ENCODE results near the gene PRELID1. TPM values are rescaled to one million over a fixed set of nuclear protein-coding genes. Genes with fewer than 3 reads are reported as not detected.
A peak's percentile ranks its signal among the peaks of the same experiment; 100 is the strongest.

The PRELID1 gene
- total and polyA plus RNA-seq, 5 donors from 2014 or later = 60.6 to 210 (median 191) TPM

DNA sequence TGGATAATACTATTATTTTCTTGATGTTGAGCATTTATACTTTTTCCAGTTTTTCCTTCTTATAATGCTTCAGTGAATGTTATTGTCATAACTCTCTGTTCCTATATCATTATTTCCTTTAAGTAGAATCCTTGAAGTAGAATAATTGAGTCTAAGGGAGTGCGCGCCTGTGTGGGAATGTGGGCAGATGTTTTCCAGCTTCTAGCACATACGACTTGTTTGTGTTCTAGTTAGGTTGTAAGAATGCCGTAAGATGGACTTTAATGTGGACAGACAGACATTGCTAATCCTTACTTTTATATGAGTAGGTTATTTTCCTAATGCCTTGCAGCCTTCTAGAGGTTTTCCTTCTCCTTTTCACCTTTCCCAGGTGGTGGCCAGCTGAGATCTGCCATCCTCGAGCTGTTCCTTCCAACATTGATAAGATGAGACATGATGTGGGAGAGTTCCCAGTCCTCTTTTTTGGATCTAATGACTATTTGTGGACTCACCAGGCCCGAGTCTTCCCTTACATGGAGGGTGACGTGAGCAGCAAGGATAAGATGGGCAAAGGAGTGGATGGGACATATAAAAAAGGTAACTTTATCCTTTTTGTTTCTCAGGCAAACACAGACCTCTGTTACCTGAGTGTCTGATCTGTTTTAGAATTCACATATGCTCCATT is 34.2 kb upstream of the PRELID1 start:
- ATAC-seq (ENCODE audit: low read depth in 2 of 2) (no peak), DNase-seq (no peak)
- H3K9me3 Mint-ChIP-seq = no peaks in the 10 kb centered on the region
- Histone ChIP-seq H3K4me1 (ENCODE audit: control insufficient read depth, insufficient read depth, low read length, poor library complexity, severe bottlenecking) (no peaks in the 10 kb centered on the region), H3K36me3 (ENCODE audit: control insufficient read depth, insufficient read depth, low read length) (peaks cover 78% of the 10 kb centered on the region), H3K27me3 (ENCODE audit: control insufficient read depth, insufficient read depth, low read length) (no peaks in the 10 kb centered on the region), H3K4me3 (ENCODE audit: low read depth, low read length) (no peak overlapping the region), H3K27ac (ENCODE audit: insufficient read depth, low read length, poor library complexity, severe bottlenecking) (no peak overlapping the region), H3K9me3 (ENCODE audit: control insufficient read depth in 2 of 2, low read length in 2 of 2) (no peaks in the 10 kb centered on the region)
- H3K27me3 Mint-ChIP-seq = no peaks in the 10 kb centered on the region
- no peak overlapping the region for H3K4me3 Mint-ChIP-seq
- H3K36me3 Mint-ChIP-seq = peaks cover 58% of the 10 kb centered on the region
- peaks cover 0 to 9% (median 4%) of the 10 kb centered on the region in 4 donors for H3K4me1 Mint-ChIP-seq
- H3K27ac Mint-ChIP-seq = no peak overlapping the region

DNA sequence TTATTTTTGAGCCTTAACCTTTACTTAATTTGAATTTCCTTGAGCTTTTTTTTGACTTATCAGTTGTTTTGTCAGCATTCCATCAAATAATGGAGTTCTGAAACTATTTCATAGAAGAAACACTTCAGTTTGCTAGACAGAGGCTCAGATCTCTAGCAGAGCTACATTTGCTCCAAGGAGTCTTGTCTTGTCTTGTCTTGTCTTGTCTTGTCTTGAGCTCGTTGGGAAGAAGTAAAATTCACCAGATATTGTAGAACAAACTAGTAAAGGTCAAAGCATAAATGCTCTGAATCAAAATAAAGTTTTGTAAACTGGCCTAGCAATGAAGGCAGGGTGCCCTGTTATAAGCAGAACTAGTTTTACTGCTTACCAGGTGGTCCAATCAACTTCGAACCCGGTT is 33.6 kb upstream of the PRELID1 start:
- peaks cover 84% of the 10 kb centered on the region for H3K36me3 ChIP-seq (ENCODE audit: control insufficient read depth, insufficient read depth, low read length)
- Mint-ChIP-seq H3K9me3 (no peaks in the 10 kb centered on the region), H3K36me3 (peaks cover 56% of the 10 kb centered on the region)

DNA sequence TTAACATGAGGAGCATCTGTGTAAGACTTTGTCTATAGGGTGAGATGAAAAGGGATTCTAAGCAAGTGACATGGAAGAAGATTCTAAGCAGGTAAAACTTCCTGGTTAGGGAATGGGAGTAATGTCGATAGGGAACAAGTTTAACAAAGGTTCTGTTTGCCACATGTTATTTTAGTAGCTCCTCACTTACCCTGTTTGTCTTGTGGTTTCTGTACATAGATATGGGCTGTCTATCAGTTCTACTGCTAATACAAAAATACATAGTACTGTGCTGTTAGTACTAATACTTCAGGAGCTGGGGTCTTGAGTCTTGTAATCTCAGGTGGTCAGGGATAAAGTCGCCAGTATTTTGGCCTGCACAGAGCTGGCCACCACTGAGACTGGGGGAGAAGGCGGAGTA is 32.9 kb upstream of the PRELID1 start:
- no peaks in the 10 kb centered on the region for H3K9me3 Mint-ChIP-seq
- no peaks in the 10 kb centered on the region for H3K4me1 ChIP-seq (ENCODE audit: control insufficient read depth, insufficient read depth, low read length, poor library complexity, severe bottlenecking)
- H3K27me3 Mint-ChIP-seq = no peaks in the 10 kb centered on the region
- H3K27me3 ChIP-seq (ENCODE audit: control insufficient read depth, insufficient read depth, low read length) = no peaks in the 10 kb centered on the region
- H3K4me3 Mint-ChIP-seq = no peak overlapping the region
- no peak overlapping the region for H3K27ac ChIP-seq (ENCODE audit: insufficient read depth, low read length, poor library complexity, severe bottlenecking)
- H3K27ac Mint-ChIP-seq = peak overlapping the region in 1 of 3 donors; percentile 46
- no peak for ATAC-seq (ENCODE audit: low read depth in 2 of 2)
- no peak overlapping the region for H3K4me3 ChIP-seq (ENCODE audit: low read depth, low read length)
- no peaks in the 10 kb centered on the region for H3K9me3 ChIP-seq (ENCODE audit: control insufficient read depth in 2 of 2, low read length in 2 of 2)
- H3K36me3 Mint-ChIP-seq = peaks cover 58% of the 10 kb centered on the region
- no peak for DNase-seq
- peaks cover 0 to 6% (median 4%) of the 10 kb centered on the region in 4 donors for H3K4me1 Mint-ChIP-seq
- peaks cover 81% of the 10 kb centered on the region for H3K36me3 ChIP-seq (ENCODE audit: control insufficient read depth, insufficient read depth, low read length)

More for the DNA sequence above, 33.6 kb upstream of the PRELID1 start:
- no peaks in the 10 kb centered on the region for H3K9me3 ChIP-seq (ENCODE audit: control insufficient read depth in 2 of 2, low read length in 2 of 2)
- H3K27ac ChIP-seq (ENCODE audit: insufficient read depth, low read length, poor library complexity, severe bottlenecking) = no peak overlapping the region
- H3K4me1 Mint-ChIP-seq = peaks cover 0 to 6% (median 4%) of the 10 kb centered on the region in 4 donors
- no peaks in the 10 kb centered on the region for H3K27me3 Mint-ChIP-seq
- no peak overlapping the region for H3K4me3 ChIP-seq (ENCODE audit: low read depth, low read length)
- DNase-seq (no peak), ATAC-seq (ENCODE audit: low read depth in 2 of 2) (no peak)
- H3K27me3 ChIP-seq (ENCODE audit: control insufficient read depth, insufficient read depth, low read length) = no peaks in the 10 kb centered on the region
- H3K27ac Mint-ChIP-seq = no peak overlapping the region
- H3K4me3 Mint-ChIP-seq = no peak overlapping the region
- no peaks in the 10 kb centered on the region for H3K4me1 ChIP-seq (ENCODE audit: control insufficient read depth, insufficient read depth, low read length, poor library complexity, severe bottlenecking)

DNA sequence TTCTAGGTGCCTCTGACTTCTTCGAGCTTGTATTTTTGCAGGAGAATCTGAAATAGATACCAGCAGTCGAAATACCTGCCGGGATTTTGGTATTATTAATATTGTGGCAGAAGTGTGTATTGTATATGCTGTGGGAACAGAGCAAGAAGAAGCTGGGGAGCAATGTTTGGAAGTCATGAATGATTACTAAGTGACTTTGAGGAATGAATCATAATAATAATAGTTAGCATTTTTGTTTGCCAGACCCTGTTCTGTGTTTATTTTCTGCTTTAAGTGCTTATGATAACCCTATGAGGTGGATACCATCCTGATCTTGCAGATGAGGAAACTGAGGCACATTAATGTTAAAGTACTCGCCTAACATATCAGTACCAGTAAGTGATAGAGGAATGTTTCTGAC is 32.5 kb upstream of the PRELID1 start:
- Mint-ChIP-seq H3K9me3 (no peaks in the 10 kb centered on the region), H3K27ac (no peak overlapping the region), H3K27me3 (no peaks in the 10 kb centered on the region), H3K4me1 (peaks cover 0 to 6% (median 4%) of the 10 kb centered on the region in 4 donors), H3K36me3 (peaks cover 53% of the 10 kb centered on the region), H3K4me3 (no peak overlapping the region)
- Histone ChIP-seq H3K36me3 (ENCODE audit: control insufficient read depth, insufficient read depth, low read length) (peaks cover 81% of the 10 kb centered on the region), H3K4me1 (ENCODE audit: control insufficient read depth, insufficient read depth, low read length, poor library complexity, severe bottlenecking) (no peaks in the 10 kb centered on the region), H3K9me3 (ENCODE audit: control insufficient read depth in 2 of 2, low read length in 2 of 2) (no peaks in the 10 kb centered on the region), H3K4me3 (ENCODE audit: low read depth, low read length) (no peak overlapping the region), H3K27me3 (ENCODE audit: control insufficient read depth, insufficient read depth, low read length) (no peaks in the 10 kb centered on the region), H3K27ac (ENCODE audit: insufficient read depth, low read length, poor library complexity, severe bottlenecking) (no peak overlapping the region)
- DNase-seq (no peak), ATAC-seq (ENCODE audit: low read depth in 2 of 2) (no peak)

DNA sequence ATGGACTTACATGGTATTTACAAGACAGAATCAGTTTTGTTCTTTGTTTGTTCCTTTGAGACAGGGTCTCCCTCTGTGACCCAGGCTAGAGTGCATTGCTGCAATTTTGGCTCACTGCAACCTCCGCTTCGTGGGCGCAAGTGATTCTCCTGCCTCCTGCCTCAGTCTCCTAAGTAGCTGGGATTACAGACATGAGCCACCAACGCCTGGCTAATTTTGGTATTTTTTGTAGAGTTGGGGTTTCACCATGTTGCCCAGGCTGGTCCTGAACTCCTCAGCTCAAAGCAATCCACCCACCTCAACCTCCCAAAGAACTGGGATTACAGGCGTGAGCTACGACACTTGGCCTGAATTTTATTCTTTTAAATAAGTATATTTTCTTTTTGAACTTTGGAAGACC is 27.7 kb upstream of the PRELID1 start:
- H3K27ac Mint-ChIP-seq = no peak overlapping the region
- no peak overlapping the region for H3K4me3 ChIP-seq (ENCODE audit: low read depth, low read length)
- no peaks in the 10 kb centered on the region for H3K4me1 ChIP-seq (ENCODE audit: control insufficient read depth, insufficient read depth, low read length, poor library complexity, severe bottlenecking)
- H3K27ac ChIP-seq (ENCODE audit: insufficient read depth, low read length, poor library complexity, severe bottlenecking) = no peak overlapping the region
- H3K36me3 ChIP-seq (ENCODE audit: control insufficient read depth, insufficient read depth, low read length) = peaks cover 76% of the 10 kb centered on the region
- H3K9me3 ChIP-seq (ENCODE audit: control insufficient read depth in 2 of 2, low read length in 2 of 2) = no peaks in the 10 kb centered on the region
- H3K36me3 Mint-ChIP-seq = peaks cover 51% of the 10 kb centered on the region
- DNase-seq (no peak), ATAC-seq (ENCODE audit: low read depth in 2 of 2) (no peak)
- no peaks in the 10 kb centered on the region for H3K27me3 Mint-ChIP-seq
- no peak overlapping the region for H3K4me3 Mint-ChIP-seq
- H3K4me1 Mint-ChIP-seq = peaks cover 0 to 6% (median 3%) of the 10 kb centered on the region in 4 donors
- no peaks in the 10 kb centered on the region for H3K9me3 Mint-ChIP-seq
- H3K27me3 ChIP-seq (ENCODE audit: control insufficient read depth, insufficient read depth, low read length) = no peaks in the 10 kb centered on the region

DNA sequence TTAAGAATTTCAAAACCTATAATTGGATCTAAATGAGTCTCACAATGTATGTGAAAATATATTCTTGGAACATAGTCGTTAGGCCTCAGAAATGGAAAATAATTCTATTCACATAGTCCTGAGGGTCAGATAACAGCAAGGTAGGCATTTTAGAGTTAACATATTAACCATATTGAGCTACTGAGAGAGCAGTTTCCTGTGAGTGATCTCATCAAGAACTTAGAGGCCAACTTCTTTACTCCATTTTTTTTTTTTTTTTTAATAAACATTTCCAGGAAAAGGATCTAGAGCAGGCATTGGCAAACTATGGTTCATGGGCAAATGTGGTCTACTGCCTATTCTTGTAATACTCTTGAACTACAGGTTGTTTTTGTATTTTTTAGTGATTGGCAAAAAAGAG is 26.7 kb upstream of the PRELID1 start:
- H3K9me3 ChIP-seq (ENCODE audit: control insufficient read depth in 2 of 2, low read length in 2 of 2) = no peaks in the 10 kb centered on the region
- no peaks in the 10 kb centered on the region for H3K27me3 ChIP-seq (ENCODE audit: control insufficient read depth, insufficient read depth, low read length)
- Mint-ChIP-seq H3K36me3 (peaks cover 51% of the 10 kb centered on the region), H3K27ac (peak overlapping the region in 1 of 3 donors; percentile 83), H3K4me1 (peaks cover 0 to 6% (median 3%) of the 10 kb centered on the region in 4 donors), H3K27me3 (no peaks in the 10 kb centered on the region), H3K4me3 (no peak overlapping the region), H3K9me3 (no peaks in the 10 kb centered on the region)
- no peaks in the 10 kb centered on the region for H3K4me1 ChIP-seq (ENCODE audit: control insufficient read depth, insufficient read depth, low read length, poor library complexity, severe bottlenecking)
- ATAC-seq (ENCODE audit: low read depth in 2 of 2) = no peak
- H3K36me3 ChIP-seq (ENCODE audit: control insufficient read depth, insufficient read depth, low read length) = peaks cover 79% of the 10 kb centered on the region
- no peak overlapping the region for H3K4me3 ChIP-seq (ENCODE audit: low read depth, low read length)
- DNase-seq = peak in 1 of 3 donors; percentile 45
- H3K27ac ChIP-seq (ENCODE audit: insufficient read depth, low read length, poor library complexity, severe bottlenecking) = no peak overlapping the region

DNA sequence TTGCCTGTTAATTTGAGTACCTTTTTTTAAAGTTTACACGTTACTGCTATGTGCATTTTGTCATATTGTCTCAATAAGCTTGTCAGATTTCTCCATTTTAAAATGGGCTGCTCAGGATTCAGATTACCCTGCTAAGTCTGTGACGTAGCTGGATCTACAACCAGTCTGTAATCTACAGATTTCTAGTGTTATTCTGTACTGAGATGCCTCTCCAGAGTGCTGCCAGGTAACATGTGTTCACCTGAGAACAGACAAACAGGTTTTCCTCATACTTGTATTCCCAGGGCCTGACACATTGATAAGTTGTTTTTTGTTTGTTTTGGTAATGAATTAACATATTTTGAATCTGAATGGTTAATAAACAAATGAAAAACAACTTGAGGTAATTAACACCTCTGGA is 15.4 kb upstream of the PRELID1 start:
- Histone ChIP-seq H3K4me1 (ENCODE audit: control insufficient read depth, insufficient read depth, low read length, poor library complexity, severe bottlenecking) (no peaks in the 10 kb centered on the region), H3K27ac (ENCODE audit: insufficient read depth, low read length, poor library complexity, severe bottlenecking) (no peak overlapping the region), H3K9me3 (ENCODE audit: control insufficient read depth in 2 of 2, low read length in 2 of 2) (no peaks in the 10 kb centered on the region), H3K36me3 (ENCODE audit: control insufficient read depth, insufficient read depth, low read length) (peaks cover 81% of the 10 kb centered on the region), H3K27me3 (ENCODE audit: control insufficient read depth, insufficient read depth, low read length) (no peaks in the 10 kb centered on the region), H3K4me3 (ENCODE audit: low read depth, low read length) (no peak overlapping the region)
- Mint-ChIP-seq H3K9me3 (peaks cover 0 to 3% (median 0%) of the 10 kb centered on the region in 7 donors), H3K4me1 (peaks cover 0 to 3% (median 0%) of the 10 kb centered on the region in 4 donors), H3K27me3 (no peaks in the 10 kb centered on the region), H3K36me3 (peaks cover 37% of the 10 kb centered on the region), H3K27ac (peak overlapping the region in 1 of 3 donors; percentile 38), H3K4me3 (no peak overlapping the region)
- ATAC-seq (ENCODE audit: low read depth in 2 of 2) (no peak), DNase-seq (no peak)

All from CD4-positive, CD25-positive, alpha-beta regulatory T cell (primary cell).